Ascending aorta (tissue), 2 donors: Measurements from ENCODE around the gene ATP1A2. TPM values are rescaled to one million over a fixed set of nuclear protein-coding genes. Genes with fewer than 3 reads are reported as not detected.

ENCODE experiments used
- DNase-seq, 2 donors: peaks; one replicate each; pipeline ENCODE4 v3.0.0-alpha.2; 2019; ENCODE audit warnings: low spot score in 2 of 2
- H3K27ac ChIP-seq, 2 donors: fragments of 200-600 bp; sonication (generic); one replicate each; pipeline ENCODE4 v1.5.1; 2016 to 2017; ENCODE audit warnings: mild to moderate bottlenecking in 1 of 2
- H3K27me3 ChIP-seq: fragments of 200-600 bp; sonication (generic); one replicate; pipeline ENCODE4 v1.5.1; 2017
- H3K36me3 ChIP-seq, 2 donors: fragments of 200-600 bp; sonication (generic); one replicate each; pipeline ENCODE4 v1.5.1; 2016
- H3K4me1 ChIP-seq, 2 donors: fragments of 200-600 bp; sonication (generic); one replicate each; pipeline ENCODE4 v1.5.1; 2016 to 2017; ENCODE audit warnings: mild to moderate bottlenecking in 1 of 2
- H3K4me3 ChIP-seq, 2 donors: fragments of 200-600 bp; sonication (generic); one replicate each; pipeline ENCODE4 v1.5.1; 2016 to 2017; ENCODE audit warnings: mild to moderate bottlenecking in 1 of 2
- H3K9me3 ChIP-seq, 2 donors: fragments of 200-600 bp; sonication (generic); one replicate each; pipeline ENCODE4 v1.5.1; 2016
- CTCF ChIP-seq, 3 experiments: fragments of 200-600 bp in 2 of 3; fragments of 450-650 bp in 1 of 3; sonication (generic) in 2 of 3; IDR thresholded peaks; one replicate each; pipeline ENCODE4 v1.5.1; 2016 to 2019; ENCODE audit warnings: antibody characterized with exemption in 3 of 3, mild to moderate bottlenecking in 1 of 3, moderate library complexity in 1 of 3
- intact Hi-C: fragments of 100-400 bp; cut with DNase I; formaldehyde crosslinking; loops from one replicate; pipeline ENCODE4 v1.15.1; 2023
- total RNA-seq: library from RNA; depleted of rRNA; stranded (reverse); fragments of >200 nt; gene quantifications from one replicate; pipeline ENCODE4 v1.1.0, GENCODE V29; 2016

Gene ATP1A2
- total RNA-seq, 1 donor from 2014 or later, result 316 TPM

DNA sequence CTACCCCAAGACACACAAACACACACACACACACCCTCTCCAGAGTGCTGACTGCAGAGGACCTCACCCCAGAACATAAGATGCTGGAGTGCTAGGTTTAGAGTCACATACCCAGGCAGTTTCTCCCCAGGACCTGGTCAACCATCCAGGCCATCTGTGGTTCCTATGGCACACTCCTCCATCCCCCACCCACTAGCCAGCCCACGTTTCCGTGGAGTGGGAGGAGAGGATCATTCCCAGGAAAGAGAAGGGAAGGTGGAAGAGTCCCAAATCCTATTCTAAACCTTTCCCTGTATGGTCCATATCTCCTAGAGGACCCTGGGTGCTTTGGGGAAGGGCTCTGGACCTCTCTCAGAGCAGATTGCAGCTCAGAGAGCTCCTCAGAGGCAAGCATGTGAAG is 33.1 kb upstream of the ATP1A2 start:
- DNase-seq, result no peak
- no peak overlapping the region for H3K27ac ChIP-seq
- H3K4me3 ChIP-seq, result no peak overlapping the region
- no peaks in the 10 kb centered on the region for H3K36me3 ChIP-seq
- no peaks in the 10 kb centered on the region for H3K27me3 ChIP-seq
- no peak for TF ChIP-seq CTCF (IDR thresholded peaks at IDR 0.05)
- intact Hi-C loops, result loop anchor here (5.0 kb wide), 1 partner anchor 35 kb away; no protein-coding TSS in a partner anchor
- peaks cover 7 to 27% of the 10 kb centered on the region in 2 donors for H3K4me1 ChIP-seq
- H3K9me3 ChIP-seq, result no peaks in the 10 kb centered on the region

DNA sequence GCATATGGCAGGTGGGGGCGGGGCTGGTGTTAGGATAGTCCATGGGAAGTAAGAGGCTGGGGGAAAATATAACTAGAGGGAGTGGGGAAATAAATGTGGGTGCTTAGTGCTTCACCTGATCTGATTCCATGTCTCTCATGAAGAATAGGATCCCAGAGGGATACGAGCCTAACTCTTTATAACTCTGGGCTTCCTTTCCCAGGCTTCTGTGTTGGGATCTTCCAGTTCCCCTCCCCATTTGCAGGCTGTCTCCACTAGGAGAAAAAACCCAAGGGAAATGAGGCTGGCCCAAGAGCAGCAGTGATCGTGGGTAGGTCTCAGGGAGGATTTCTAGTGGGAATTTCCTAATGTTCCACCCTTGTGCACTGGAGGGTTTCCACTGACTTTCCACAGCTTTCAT is 32.6 kb upstream of the ATP1A2 start:
- TF ChIP-seq CTCF (IDR thresholded peaks at IDR 0.05), result no peak
- peaks cover 7 to 27% of the 10 kb centered on the region in 2 donors for H3K4me1 ChIP-seq
- DNase-seq, result no peak

GRCh38 chr1:160083968-160084770 is 31.4 kb upstream of the ATP1A2 start:
- intact Hi-C loops, result loop anchor here (5.0 kb wide), 1 partner anchor 37 kb away; no protein-coding TSS in a partner anchor
- H3K9me3 ChIP-seq, result no peaks in the 10 kb centered on the region
- H3K4me1 ChIP-seq, result peaks cover 7 to 27% of the 10 kb centered on the region in 2 donors
- H3K4me3 ChIP-seq, result peak overlapping the region; percentile 23 to 27
- peaks cover 3 to 10% of the 10 kb centered on the region in 2 donors for H3K36me3 ChIP-seq
- peak in 1 of 2 donors; percentile 76 for DNase-seq
- H3K27ac ChIP-seq, result peak overlapping the region in 1 of 2 donors; percentile 84
- TF ChIP-seq CTCF (IDR thresholded peaks at IDR 0.05), result peak; percentile 5 to 46 (median 18)
- H3K27me3 ChIP-seq, result no peaks in the 10 kb centered on the region

More for the DNA sequence above, 32.6 kb upstream of the ATP1A2 start:
- intact Hi-C loops, result loop anchor here (5.0 kb wide), 1 partner anchor 36 kb away; no protein-coding TSS in a partner anchor
- no peak overlapping the region for H3K4me3 ChIP-seq
- H3K27ac ChIP-seq, result no peak overlapping the region
- H3K9me3 ChIP-seq, result no peaks in the 10 kb centered on the region
- H3K36me3 ChIP-seq, result no peaks in the 10 kb centered on the region
- H3K27me3 ChIP-seq, result no peaks in the 10 kb centered on the region

- H3K4me3 ChIP-seq, result peak overlapping the region in 1 of 2 donors; percentile 26
- no peak for TF ChIP-seq CTCF (IDR thresholded peaks at IDR 0.05)
- H3K9me3 ChIP-seq, result no peaks in the 10 kb centered on the region
- H3K36me3 ChIP-seq, result peaks cover 3 to 17% of the 10 kb centered on the region in 2 donors
- peak overlapping the region; percentile 82 to 84 for H3K27ac ChIP-seq
- peak in 1 of 2 donors; percentile 85 for DNase-seq
- H3K27me3 ChIP-seq, result no peaks in the 10 kb centered on the region
- intact Hi-C loops, result loop anchor here (5.0 kb wide), 3 partner anchors 38 to 167 kb away; partner anchors contain the start of gene PIGM
- H3K4me1 ChIP-seq, result peaks cover 7 to 27% of the 10 kb centered on the region in 2 donors
Observed at GRCh38 chr1:160084771-160085321, 30.7 kb upstream of the ATP1A2 start.

GRCh38 chr1:160085686-160086455 is 29.7 kb upstream of the ATP1A2 start:
- peak overlapping the region; percentile 82 to 84 for H3K27ac ChIP-seq
- DNase-seq, result peak in 1 of 2 donors; percentile 92
- intact Hi-C loops, result loop anchor here (1.0 to 5.0 kb wide), 3 partner anchors 12 to 166 kb away; partner anchors contain the start of genes IGSF8 and PIGM

More at GRCh38 chr1:160085686-160086455, 29.7 kb upstream of the ATP1A2 start:
- Histone ChIP-seq H3K4me1 (peaks cover 7 to 25% of the 10 kb centered on the region in 2 donors), H3K9me3 (no peaks in the 10 kb centered on the region), H3K27me3 (no peaks in the 10 kb centered on the region), H3K4me3 (peak overlapping the region in 1 of 2 donors; percentile 39), H3K36me3 (peaks cover 9 to 26% of the 10 kb centered on the region in 2 donors)
- TF ChIP-seq CTCF (IDR thresholded peaks at IDR 0.05), result peak; percentile 74 to 87 (median 84)
